H9 (cell line): ENCODE data around the gene NKIRAS1. TPM values are rescaled to one million over a fixed set of nuclear protein-coding genes. Genes with fewer than 3 reads are reported as not detected.

Experiments
- DNase-seq: peaks from one replicate; pipeline ENCODE4 v3.0.0-alpha.2; 2017
- H2AFZ ChIP-seq: one replicate; pipeline ENCODE4 v1.6.1; 2013; ENCODE audit warnings: mild to moderate bottlenecking, low read length, control low read depth, moderate library complexity
- H2AK5ac ChIP-seq: 2 replicates; pipeline ENCODE4 v1.6.1; 2013; ENCODE audit warnings: low read length, control low read depth, mixed read lengths; ENCODE audit not compliant: insufficient read length
- H2BK120ac ChIP-seq: one replicate; pipeline ENCODE4 v1.6.1; 2013; ENCODE audit warnings: low read depth, mild to moderate bottlenecking, low read length, control low read depth, inconsistent platforms; ENCODE audit not compliant: poor library complexity, severe bottlenecking
- H2BK12ac ChIP-seq: 2 replicates; pipeline ENCODE4 v1.6.1; 2013; ENCODE audit warnings: low read length, control low read depth, mixed read lengths, low read depth; ENCODE audit not compliant: insufficient read length
- H2BK15ac ChIP-seq: 2 replicates; pipeline ENCODE4 v1.6.1; 2013; ENCODE audit warnings: low read depth, low read length, control low read depth
- H2BK20ac ChIP-seq: one replicate; pipeline ENCODE4 v1.6.1; 2013; ENCODE audit warnings: low read depth, mild to moderate bottlenecking, low read length, control low read depth, inconsistent platforms; ENCODE audit not compliant: poor library complexity, severe bottlenecking
- H2BK5ac ChIP-seq: 2 replicates; pipeline ENCODE4 v1.6.1; 2013; ENCODE audit warnings: low read length, control low read depth, mixed read lengths; ENCODE audit not compliant: insufficient read length
- H3K14ac ChIP-seq: 2 replicates; pipeline ENCODE4 v1.6.1; 2013; ENCODE audit warnings: low read length, control low read depth; ENCODE audit not compliant: insufficient read depth
- H3K18ac ChIP-seq: 2 replicates; pipeline ENCODE4 v1.6.1; 2013; ENCODE audit warnings: low read depth, mild to moderate bottlenecking, mixed read lengths, low read length, control low read depth; ENCODE audit not compliant: insufficient read length
- H3K23ac ChIP-seq: 2 replicates; pipeline ENCODE4 v1.6.1; 2013; ENCODE audit warnings: low read length, control low read depth, mixed read lengths, low read depth; ENCODE audit not compliant: insufficient read length
- H3K23me2 ChIP-seq: 2 replicates; pipeline ENCODE4 v1.6.1; 2013; ENCODE audit warnings: low read depth, mild to moderate bottlenecking, mixed read lengths, low read length, control low read depth; ENCODE audit not compliant: insufficient read length, poor library complexity, severe bottlenecking
- H3K27ac ChIP-seq: 2 replicates; pipeline ENCODE4 v1.5.1; 2013; ENCODE audit warnings: low read length, control low read depth, mixed read lengths, low read depth; ENCODE audit not compliant: insufficient read length
- H3K27me3 ChIP-seq: 2 replicates; pipeline ENCODE4 v1.6.1; 2013; ENCODE audit warnings: low read length, control low read depth, inconsistent platforms; ENCODE audit not compliant: insufficient read depth
- H3K4ac ChIP-seq: 2 replicates; pipeline ENCODE4 v1.6.1; 2013; ENCODE audit warnings: low read depth, mild to moderate bottlenecking, control low read depth, inconsistent platforms, low read length, moderate library complexity
- H3K4me1 ChIP-seq: 2 replicates; pipeline ENCODE4 v1.6.1; 2013; ENCODE audit warnings: low read length, control low read depth, inconsistent platforms; ENCODE audit not compliant: insufficient read depth
- H3K4me2 ChIP-seq: 2 replicates; pipeline ENCODE4 v1.6.1; 2013; ENCODE audit warnings: low read length, control low read depth, mixed read lengths; ENCODE audit not compliant: insufficient read length, insufficient read depth
- H3K56ac ChIP-seq: 2 replicates; pipeline ENCODE4 v1.6.1; 2013; ENCODE audit warnings: low read depth, mild to moderate bottlenecking, mixed read lengths, low read length, control low read depth; ENCODE audit not compliant: insufficient read length
- H3K79me1 ChIP-seq: 2 replicates; pipeline ENCODE4 v1.6.1; 2013; ENCODE audit warnings: low read depth, mild to moderate bottlenecking, moderate library complexity, low read length, control low read depth, inconsistent platforms; ENCODE audit not compliant: insufficient read depth, poor library complexity, severe bottlenecking
- H3K79me2 ChIP-seq: 2 replicates; pipeline ENCODE4 v1.6.1; 2013; ENCODE audit warnings: low read length, control low read depth, inconsistent platforms; ENCODE audit not compliant: insufficient read depth
- H3K9ac ChIP-seq: 2 replicates; pipeline ENCODE4 v1.6.1; 2013; ENCODE audit warnings: low read length, control low read depth, mixed read lengths; ENCODE audit not compliant: insufficient read length; ENCODE audit errors: extremely low read depth
- H3K9me3 ChIP-seq: one replicate; pipeline ENCODE4 v1.6.1; 2013; ENCODE audit warnings: low read depth, low read length, inconsistent platforms; ENCODE audit not compliant: control insufficient read depth
- H3T11ph ChIP-seq: one replicate; pipeline ENCODE4 v1.6.1; 2013; ENCODE audit warnings: mild to moderate bottlenecking, low read length, control low read depth, inconsistent platforms
- H4K20me1 ChIP-seq: one replicate; pipeline ENCODE4 v1.6.1; 2013; ENCODE audit not compliant: control insufficient read depth, insufficient read length, insufficient read depth
- H4K5ac ChIP-seq: 2 replicates; pipeline ENCODE4 v1.6.1; 2013; ENCODE audit warnings: low read depth, mild to moderate bottlenecking, mixed read lengths, low read length, control low read depth; ENCODE audit not compliant: insufficient read length
- H4K8ac ChIP-seq: replicated peaks from 2 replicates; pipeline ENCODE4 v1.6.1; 2013; ENCODE audit warnings: low read length, control low read depth, mixed read lengths, low read depth; ENCODE audit not compliant: insufficient read length
- H4K91ac ChIP-seq: 2 replicates; pipeline ENCODE4 v1.6.1; 2013; ENCODE audit warnings: low read depth, mild to moderate bottlenecking, moderate library complexity, mixed read lengths, low read length, control low read depth; ENCODE audit not compliant: insufficient read length
- H3K27ac Mint-ChIP-seq, 3 experiments: 2 replicates in 2 of 3; 3 replicates in 1 of 3; pipeline ENCODE4 v1.8.0; 2020 to 2021; ENCODE audit warnings: mixed read lengths in 3 of 3, mild to moderate bottlenecking in 1 of 3, moderate library complexity in 1 of 3
- H3K27me3 Mint-ChIP-seq: 2 replicates; pipeline ENCODE4 v1.8.0; 2021; ENCODE audit warnings: low read depth, mild to moderate bottlenecking, moderate library complexity, mixed read lengths
- H3K36me3 Mint-ChIP-seq, 3 experiments: 2 replicates in 2 of 3; 3 replicates in 1 of 3; pipeline ENCODE4 v1.8.0; 2020 to 2021; ENCODE audit warnings: low read depth in 3 of 3, mixed read lengths in 3 of 3; ENCODE audit not compliant: insufficient read depth in 1 of 3
- H3K4me1 Mint-ChIP-seq, 2 experiments: 2 replicates each; pipeline ENCODE4 v1.8.0; 2020; ENCODE audit warnings: mixed read lengths in 2 of 2
- H3K4me3 Mint-ChIP-seq, 2 experiments: 2 replicates in 1 of 2; 3 replicates in 1 of 2; pipeline ENCODE4 v1.8.0; 2020 to 2021; ENCODE audit warnings: mild to moderate bottlenecking in 2 of 2, mixed read lengths in 2 of 2, moderate library complexity in 1 of 2
- H3K9me3 Mint-ChIP-seq, 2 experiments: 2 replicates in 1 of 2; 3 replicates in 1 of 2; pipeline ENCODE4 v1.8.0; 2020; ENCODE audit warnings: mild to moderate bottlenecking in 2 of 2, mixed read lengths in 2 of 2, moderate library complexity in 1 of 2
- CTCF ChIP-seq: fragments of 200-600 bp; sonication (generic); conservative IDR thresholded peaks from 3 replicates; pipeline ENCODE4 v1.8.0; 2021; ENCODE audit warnings: antibody characterized with exemption, mild to moderate bottlenecking
- WGBS: extraction: QIAGEN DNeasy Blood & Tissue Kit; methylation state at CpG from one replicate; pipeline ENCODE4 v1.1.7; 2013; ENCODE audit warnings: missing lambda C conversion rate, low lambda C conversion rate, mixed read lengths; ENCODE audit not compliant: insufficient read length; ENCODE audit errors: extremely low coverage; 5-methylcytosine and 5-hydroxymethylcytosine counted together
- total RNA-seq: library from RNA; stranded (reverse); gene quantifications from 2 replicates; pipeline ENCODE4 v1.2.1, GENCODE V29; 2021

The NKIRAS1 gene
- total RNA-seq, 1 experiment from 2014 or later, result 6.1 TPM

GRCh38 chr3:23879485-23879884, 37.3 kb downstream of the NKIRAS1 start:
- no peak overlapping the region for H4K5ac ChIP-seq
- H2AFZ ChIP-seq, result no peak overlapping the region
- no peaks in the 10 kb centered on the region for H3K9me3 ChIP-seq
- H3K4me2 ChIP-seq, result no peak overlapping the region
- no peak overlapping the region for H4K91ac ChIP-seq
- no peak overlapping the region for H2BK120ac ChIP-seq
- no peak overlapping the region for H2BK15ac ChIP-seq
- Mint-ChIP-seq H3K27me3 (no peaks in the 10 kb centered on the region), H3K27ac (no peak overlapping the region; a peak in 1 of 7 replicates), H3K4me1 (peaks cover 16 to 21% of the 10 kb centered on the region in 2 experiments), H3K9me3 (peaks cover 17 to 28% of the 10 kb centered on the region in 2 experiments), H3K36me3 (peaks cover 41 to 55% (median 49%) of the 10 kb centered on the region in 3 experiments), H3K4me3 (no peak overlapping the region)
- H3K18ac ChIP-seq, result no peak overlapping the region
- H4K20me1 ChIP-seq, result no peaks in the 10 kb centered on the region
- H3K27me3 ChIP-seq, result no peaks in the 10 kb centered on the region
- no peak overlapping the region for H3T11ph ChIP-seq
- H3K79me1 ChIP-seq, result no peaks in the 10 kb centered on the region
- no peak overlapping the region for H3K14ac ChIP-seq
- H3K9ac ChIP-seq, result no peak overlapping the region
- no CpG with 5 or more reads among the region's 8 CpGs for WGBS
- H3K4me1 ChIP-seq, result no peaks in the 10 kb centered on the region; the same call in 1 of the 2 replicates
- DNase-seq, result no peak
- no peak overlapping the region for H3K23ac ChIP-seq
- H3K23me2 ChIP-seq, result no peaks in the 10 kb centered on the region
- H2BK5ac ChIP-seq, result no peak overlapping the region
- H3K79me2 ChIP-seq, result peaks cover 3% of the 10 kb centered on the region; the same call in 1 of the 2 replicates
- no peak overlapping the region for H3K27ac ChIP-seq
- no peak for TF ChIP-seq CTCF
- H3K56ac ChIP-seq, result no peak overlapping the region
- H2BK12ac ChIP-seq, result no peak overlapping the region
- H2AK5ac ChIP-seq, result no peak overlapping the region
- no peak overlapping the region for H3K4ac ChIP-seq
- no peak overlapping the region for H2BK20ac ChIP-seq
- H4K8ac ChIP-seq, result no peak overlapping the region
